HCT116 (cell line): Measurements from ENCODE around the gene UPB1. TPM values are rescaled to one million over a fixed set of nuclear protein-coding genes. Genes with fewer than 3 reads are reported as not detected.

Experiments
- ATAC-seq: fragments of 200-7000 bp; cut with Tn5 transposase; 2 replicates; pipeline ENCODE4 v1.9.1; 2020; ENCODE audit warnings: mild to moderate bottlenecking, moderate library complexity
- BruUV-seq: library from RNA; stranded (reverse); fragments of 400-500 nt; replicated peaks from 2 replicates; lab custom pipeline; 2021; lab: Mats Ljungman, UMichigan
- CTCF ChIA-PET: fragments of 300-600 bp; sonication (Branson Sonifier 250); formaldehyde crosslinking; loops from one replicate; lab custom pipeline; 2021; ENCODE audit warnings: antibody characterized with exemption; lab: Charles Lee
- POLR2A ChIA-PET: fragments of 300-600, 350-600 bp; sonication (Branson Sonifier 250); formaldehyde crosslinking; loops from one replicate; lab custom pipeline; 2021; ENCODE audit warnings: antibody characterized with exemption; lab: Charles Lee
- RAD21 ChIA-PET, 2 experiments: fragments of 300-600 bp; sonication (Branson Sonifier 250); formaldehyde crosslinking; loops; one replicate each; lab custom pipeline; 2023; ENCODE audit warnings: low total read pairs in 2 of 2; ENCODE audit not compliant: uncharacterized antibody in 2 of 2, unreplicated experiment in 2 of 2, low non-redundant PET in 1 of 2; lab: Charles Lee
- DNase-seq: peaks from one replicate; pipeline ENCODE4 v3.0.0-alpha.2; 2010; ENCODE audit warnings: low read depth, low spot score
- H2AFZ ChIP-seq: fragments of 200-600 bp; shearing (Covaris generic), sonication (generic); 2 replicates; pipeline ENCODE4 v1.6.1; 2017; ENCODE audit warnings: low read depth, mixed run types, mixed read lengths, antibody characterized with exemption, low read length; ENCODE audit not compliant: poor library complexity, severe bottlenecking
- H3K27ac ChIP-seq: 2 replicates; pipeline ENCODE4 v1.5.1; 2012; ENCODE audit warnings: low read depth, low read length
- H3K27me3 ChIP-seq: fragments of 200-600 bp; sonication (generic); 2 replicates; pipeline ENCODE4 v1.6.1; 2016; ENCODE audit warnings: mixed run types, low read length, mixed read lengths; ENCODE audit not compliant: insufficient read depth
- H3K36me3 ChIP-seq, 2 experiments: fragments of 200-500 bp in 1 of 2; fragments of 200-600 bp in 1 of 2; sonication (Bioruptor generic) in 1 of 2; sonication (generic) in 1 of 2; 2 replicates each; pipeline versions ENCODE4 v1.5.1 to v1.6.1; 2014 to 2016; ENCODE audit warnings: low read length in 2 of 2, inconsistent platforms in 1 of 2, mixed read lengths in 1 of 2, mixed run types in 1 of 2; ENCODE audit not compliant: insufficient read depth in 2 of 2, control insufficient read depth in 1 of 2
- H3K4me1 ChIP-seq, 2 experiments: fragments of 200-600 bp in 1 of 2; sonication (generic) in 1 of 2; 2 replicates each; pipeline versions ENCODE4 v1.5.1 to v1.6.1; 2012 to 2017; ENCODE audit warnings: low read length in 2 of 2, inconsistent platforms in 1 of 2, mild to moderate bottlenecking in 1 of 2, mixed read lengths in 1 of 2, mixed run types in 1 of 2, moderate library complexity in 1 of 2; ENCODE audit not compliant: insufficient read depth in 2 of 2, control insufficient read depth in 1 of 2
- H3K4me2 ChIP-seq: fragments of 200-600 bp; sonication (generic); 2 replicates; pipeline ENCODE4 v1.6.1; 2017; ENCODE audit warnings: mixed run types, low read length, mixed read lengths
- H3K4me3 ChIP-seq, 2 experiments: fragments of 200-600 bp in 1 of 2; sonication (generic) in 1 of 2; replicated peaks in 1 of 2; 2 replicates each; pipeline ENCODE4 v1.5.1; 2011 to 2016; ENCODE audit warnings: low read length in 2 of 2, control low read depth in 1 of 2, low read depth in 1 of 2, mild to moderate bottlenecking in 1 of 2, mixed read lengths in 1 of 2, mixed run types in 1 of 2
- H3K79me2 ChIP-seq: fragments of 200-600 bp; sonication (generic); 2 replicates; pipeline ENCODE4 v1.6.1; 2017; ENCODE audit warnings: mild to moderate bottlenecking, mixed run types, low read length, moderate library complexity, mixed read lengths; ENCODE audit not compliant: insufficient read depth
- H3K9ac ChIP-seq: fragments of 200-600 bp; sonication (generic); 2 replicates; pipeline ENCODE4 v1.6.1; 2016; ENCODE audit warnings: low read length, mixed read lengths
- H3K9me2 ChIP-seq: fragments of 200-600 bp; sonication (generic), shearing (Covaris generic); 2 replicates; pipeline ENCODE4 v1.6.1; 2017; ENCODE audit warnings: mixed run types, mild to moderate bottlenecking, moderate library complexity; ENCODE audit not compliant: insufficient read depth
- H3K9me3 ChIP-seq, 2 experiments: fragments of 200-500 bp in 1 of 2; fragments of 200-600 bp in 1 of 2; sonication (Bioruptor generic) in 1 of 2; sonication (generic) in 1 of 2; 2 replicates each; pipeline ENCODE4 v1.6.1; 2014 to 2017; ENCODE audit warnings: low read length in 2 of 2, mixed read lengths in 2 of 2, inconsistent platforms in 1 of 2, low read depth in 1 of 2, mild to moderate bottlenecking in 1 of 2, mixed run types in 1 of 2, moderate library complexity in 1 of 2; ENCODE audit not compliant: control insufficient read depth in 1 of 2, insufficient read depth in 1 of 2
- H4K20me1 ChIP-seq: fragments of 200-600 bp; sonication (generic), shearing (Covaris generic); 2 replicates; pipeline ENCODE4 v1.6.1; 2017; ENCODE audit warnings: mixed run types, mild to moderate bottlenecking, moderate library complexity; ENCODE audit not compliant: insufficient read depth
- CEBPB ChIP-seq: IDR thresholded peaks from 2 replicates; pipeline ENCODE4 v1.6.1; 2012; ENCODE audit warnings: low read depth
- EZH2 ChIP-seq: fragments of 200-600 bp; sonication (generic); IDR thresholded peaks from 2 replicates; pipeline ENCODE4 v1.6.1; 2017; ENCODE audit warnings: antibody characterized with exemption, mixed run types
- FOSL1 ChIP-seq: IDR thresholded peaks from 2 replicates; pipeline ENCODE4 v1.6.1; 2012; ENCODE audit warnings: low read depth
- POLR2AphosphoS5 ChIP-seq: IDR thresholded peaks from 2 replicates; pipeline ENCODE4 v1.6.1; 2011; ENCODE audit warnings: mild to moderate bottlenecking, low read depth, low read length, moderate library complexity
- RAD21 ChIP-seq: IDR thresholded peaks from 2 replicates; pipeline ENCODE4 v1.6.1; 2012; ENCODE audit warnings: low read depth, mild to moderate bottlenecking
- SP1 ChIP-seq: IDR thresholded peaks from 2 replicates; pipeline ENCODE4 v1.6.1; 2012; ENCODE audit warnings: low read depth
- YY1 ChIP-seq: IDR thresholded peaks from 2 replicates; pipeline ENCODE4 v1.6.1; 2011; ENCODE audit warnings: low read length, low read depth, moderate library complexity, mild to moderate bottlenecking; ENCODE audit not compliant: insufficient replicate concordance; ENCODE audit errors: extremely low read depth
- ZFX ChIP-seq: fragments of 450-650 bp; IDR thresholded peaks from 2 replicates; pipeline ENCODE4 v1.6.1; 2017
- intact Hi-C: fragments of 100-400 bp; cut with micrococcal nuclease; formaldehyde crosslinking; loops from 2 replicates; pipeline ENCODE4 v1.10.0; 2022
- total RNA-seq: library from RNA; stranded (reverse); gene quantifications from one replicate; pipeline ENCODE4 v1.2.1, GENCODE V29; 2021; ENCODE audit not compliant: unreplicated experiment
- TF ChIP-seq, protein P1 (sequence below): IDR thresholded peaks from 2 replicates; pipeline ENCODE4 v1.6.1; 2011; ENCODE audit warnings: mild to moderate bottlenecking, low read length, moderate library complexity; ENCODE audit not compliant: insufficient replicate concordance; ENCODE audit errors: extremely low read depth
- TF ChIP-seq, protein P2 (sequence below), 3 experiments: fragments of 200-600 bp in 1 of 3; sonication (generic) in 1 of 3; IDR thresholded peaks in 2 of 3; conservative IDR thresholded peaks in 1 of 3; 2 replicates each; pipeline ENCODE4 v1.5.1; 2012 to 2017; ENCODE audit warnings: low read depth in 2 of 3, low read length in 2 of 3, antibody characterized with exemption in 1 of 3, borderline replicate concordance in 1 of 3, control low read depth in 1 of 3, mild to moderate bottlenecking in 1 of 3, mixed read lengths in 1 of 3, mixed run types in 1 of 3, moderate library complexity in 1 of 3; ENCODE audit not compliant: insufficient read depth in 1 of 3

UPB1 gene
- total RNA-seq, 1 experiment from 2014 or later, result 0.27 TPM

- H3K4me3 ChIP-seq, result no peak overlapping the region
- intact Hi-C loops, result no loop called here
- peaks cover 30 to 31% of the 10 kb centered on the region in 2 experiments for H3K36me3 ChIP-seq
- H3K4me1 ChIP-seq, result no peaks in the 10 kb centered on the region
- no peak for ATAC-seq
- no peaks in the 10 kb centered on the region for H3K9me2 ChIP-seq
- BruUV-seq, result no TSS peak
- CTCF ChIA-PET, result interaction anchor here (0.7 kb wide), 1 partner anchor 671 kb away, joined by 3 read pairs; no protein-coding TSS in a partner anchor
- no peaks in the 10 kb centered on the region for H3K9me3 ChIP-seq
- TF ChIP-seq ZFX (no peak), POLR2AphosphoS5 (no peak), CEBPB (no peak), YY1 (no peak), EZH2 (no peak), RAD21 (no peak), SP1 (no peak), FOSL1 (no peak)
- TF ChIP-seq, protein P1, sequence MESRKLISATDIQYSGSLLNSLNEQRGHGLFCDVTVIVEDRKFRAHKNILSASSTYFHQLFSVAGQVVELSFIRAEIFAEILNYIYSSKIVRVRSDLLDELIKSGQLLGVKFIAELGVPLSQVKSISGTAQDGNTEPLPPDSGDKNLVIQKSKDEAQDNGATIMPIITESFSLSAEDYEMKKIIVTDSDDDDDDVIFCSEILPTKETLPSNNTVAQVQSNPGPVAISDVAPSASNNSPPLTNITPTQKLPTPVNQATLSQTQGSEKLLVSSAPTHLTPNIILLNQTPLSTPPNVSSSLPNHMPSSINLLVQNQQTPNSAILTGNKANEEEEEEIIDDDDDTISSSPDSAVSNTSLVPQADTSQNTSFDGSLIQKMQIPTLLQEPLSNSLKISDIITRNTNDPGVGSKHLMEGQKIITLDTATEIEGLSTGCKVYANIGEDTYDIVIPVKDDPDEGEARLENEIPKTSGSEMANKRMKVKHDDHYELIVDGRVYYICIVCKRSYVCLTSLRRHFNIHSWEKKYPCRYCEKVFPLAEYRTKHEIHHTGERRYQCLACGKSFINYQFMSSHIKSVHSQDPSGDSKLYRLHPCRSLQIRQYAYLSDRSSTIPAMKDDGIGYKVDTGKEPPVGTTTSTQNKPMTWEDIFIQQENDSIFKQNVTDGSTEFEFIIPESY, result no peak
- TF ChIP-seq, protein P2, sequence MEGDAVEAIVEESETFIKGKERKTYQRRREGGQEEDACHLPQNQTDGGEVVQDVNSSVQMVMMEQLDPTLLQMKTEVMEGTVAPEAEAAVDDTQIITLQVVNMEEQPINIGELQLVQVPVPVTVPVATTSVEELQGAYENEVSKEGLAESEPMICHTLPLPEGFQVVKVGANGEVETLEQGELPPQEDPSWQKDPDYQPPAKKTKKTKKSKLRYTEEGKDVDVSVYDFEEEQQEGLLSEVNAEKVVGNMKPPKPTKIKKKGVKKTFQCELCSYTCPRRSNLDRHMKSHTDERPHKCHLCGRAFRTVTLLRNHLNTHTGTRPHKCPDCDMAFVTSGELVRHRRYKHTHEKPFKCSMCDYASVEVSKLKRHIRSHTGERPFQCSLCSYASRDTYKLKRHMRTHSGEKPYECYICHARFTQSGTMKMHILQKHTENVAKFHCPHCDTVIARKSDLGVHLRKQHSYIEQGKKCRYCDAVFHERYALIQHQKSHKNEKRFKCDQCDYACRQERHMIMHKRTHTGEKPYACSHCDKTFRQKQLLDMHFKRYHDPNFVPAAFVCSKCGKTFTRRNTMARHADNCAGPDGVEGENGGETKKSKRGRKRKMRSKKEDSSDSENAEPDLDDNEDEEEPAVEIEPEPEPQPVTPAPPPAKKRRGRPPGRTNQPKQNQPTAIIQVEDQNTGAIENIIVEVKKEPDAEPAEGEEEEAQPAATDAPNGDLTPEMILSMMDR (IDR thresholded peaks at IDR 0.05 in 2 of 3, conservative IDR thresholded peaks at IDR 0.05 in 1 of 3; ENCODE audit: borderline replicate concordance in 1 of 3, insufficient read depth in 1 of 3, low read depth in 2 of 3, low read length in 2 of 3), result no peak
- TF ChIP-seq, all 23 proteins: peak for 0
- no peak overlapping the region for H3K4me2 ChIP-seq
- no peak overlapping the region for H2AFZ ChIP-seq
- no peak overlapping the region for H3K27ac ChIP-seq
- peaks cover 97% of the 10 kb centered on the region for H3K79me2 ChIP-seq
- DNase-seq, result no peak
- H3K9ac ChIP-seq, result no peak overlapping the region
- no peaks in the 10 kb centered on the region for H3K27me3 ChIP-seq
- POLR2A ChIA-PET, result no interaction called here
- RAD21 ChIA-PET, result no interaction called here
- peaks cover 12% of the 10 kb centered on the region; the same call in 1 of the 2 replicates for H4K20me1 ChIP-seq
Observed at GRCh38 chr22:24564376-24565058, 69.4 kb downstream of the UPB1 start.
